Stimulated activated CD4-positive, alpha-beta T cell treated with anti-CD3 and anti-CD28 coated beads, Interleukin-15, amount 100 ng/mL, for 24 hours (primary cell): ENCODE results near the gene CCNYL1.
"Not testable (repeated sequence)": the region's sequence is repeated elsewhere in the genome, so short reads cannot be mapped to it uniquely, and the experiment has no call there.

Source experiments
- DNase-seq: peaks from one replicate; pipeline ENCODE4 v3.0.0-alpha.2; 2020

The CCNYL1 gene

GRCh38 chr2:207743514-207743913 lies 32.1 kb downstream of the CCNYL1 start:
- DNase-seq, result no peak

- DNase-seq, result no peak
Observed at GRCh38 chr2:207744050-207744449, 32.6 kb downstream of the CCNYL1 start.

GRCh38 chr2:207744451-207744850 lies 33.0 kb downstream of the CCNYL1 start:
- no peak for DNase-seq

DNA sequence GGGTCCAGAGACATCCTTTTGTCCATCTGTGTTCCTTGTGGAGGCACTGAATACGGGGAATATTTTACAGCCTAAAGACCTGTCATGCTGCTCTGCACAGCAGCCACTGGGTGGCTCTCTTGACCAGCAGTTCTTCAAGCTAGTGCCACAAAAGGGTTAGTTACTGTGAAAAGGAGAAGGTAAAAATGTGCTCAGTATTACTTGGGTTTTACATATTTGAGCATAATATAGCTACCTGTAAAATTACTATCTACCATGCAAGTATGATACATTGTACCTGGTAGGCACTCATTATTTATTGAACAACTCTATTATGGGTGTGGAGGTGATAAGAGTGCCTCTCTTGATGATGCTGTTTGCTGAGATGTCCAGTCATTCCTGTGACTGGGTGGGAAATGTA lies 34.7 kb downstream of the CCNYL1 start:
- DNase-seq, result peak; percentile 46

DNA sequence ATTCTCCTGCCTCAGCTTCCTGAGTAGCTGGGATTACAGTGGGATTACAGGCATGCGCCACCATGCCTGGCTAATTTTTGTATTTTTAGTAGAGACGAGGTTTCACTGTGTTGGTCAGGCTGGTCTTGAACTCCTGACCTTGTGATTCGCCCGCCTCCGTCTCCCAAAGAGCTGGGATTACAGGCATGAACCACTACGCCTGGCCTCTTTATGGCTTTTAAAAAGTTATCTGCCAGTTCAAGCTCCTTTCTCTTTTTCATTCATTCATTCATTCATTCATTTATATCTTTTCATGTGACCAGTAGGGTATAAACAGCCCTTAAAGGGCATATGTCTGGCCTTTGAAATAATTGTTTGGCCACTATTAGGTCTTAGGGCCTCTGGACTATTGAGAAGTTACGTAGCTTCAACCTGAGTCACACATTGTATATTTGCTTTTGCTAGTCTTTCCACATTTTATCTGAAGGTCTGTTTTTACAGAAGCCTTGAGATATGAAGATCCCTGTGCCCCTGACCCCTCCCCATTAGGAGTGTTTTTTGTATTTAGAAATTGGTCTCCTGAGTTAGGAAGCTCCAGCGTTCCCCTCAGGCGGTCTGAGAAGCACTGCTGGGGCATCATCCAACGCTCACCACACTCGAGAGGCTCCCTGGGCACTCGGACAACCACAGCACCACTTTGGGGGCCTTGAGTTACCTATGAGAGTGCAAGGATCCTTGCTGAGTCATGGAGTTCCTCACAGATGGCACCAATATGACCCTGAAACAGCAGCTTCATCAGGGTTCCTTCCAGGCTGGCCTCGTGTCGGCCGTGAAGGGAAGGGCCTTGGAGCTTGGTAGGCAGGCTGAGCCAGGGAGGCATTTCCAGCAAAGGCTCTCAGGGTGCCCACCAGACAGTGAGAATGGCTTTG lies 36.5 kb downstream of the CCNYL1 start:
- no peak for DNase-seq

DNA sequence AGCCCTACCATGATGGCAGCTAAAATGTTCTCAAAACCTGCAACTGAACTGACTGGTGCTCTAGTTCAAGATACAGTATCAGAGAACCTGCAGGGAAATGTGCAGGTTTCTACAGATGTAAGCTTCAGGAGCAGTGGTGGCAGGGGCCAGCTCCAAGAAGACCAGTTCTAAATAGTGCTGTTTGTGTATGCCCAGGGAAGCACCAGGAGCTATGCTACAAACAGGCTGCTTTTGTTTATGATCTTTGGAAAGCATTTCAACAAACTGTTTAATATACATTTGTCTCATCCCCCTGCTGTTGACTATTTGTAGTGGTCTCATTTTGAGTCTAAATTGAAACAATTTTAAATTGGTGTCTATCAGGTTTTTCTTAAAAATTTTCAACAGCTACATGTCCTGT lies 37.6 kb downstream of the CCNYL1 start:
- no peak for DNase-seq

GRCh38 chr2:207749873-207750272 lies 38.4 kb downstream of the CCNYL1 start:
- DNase-seq, result no peak

- DNase-seq, result no peak
Observed at GRCh38 chr2:207750345-207750744, 38.9 kb downstream of the CCNYL1 start.

DNA sequence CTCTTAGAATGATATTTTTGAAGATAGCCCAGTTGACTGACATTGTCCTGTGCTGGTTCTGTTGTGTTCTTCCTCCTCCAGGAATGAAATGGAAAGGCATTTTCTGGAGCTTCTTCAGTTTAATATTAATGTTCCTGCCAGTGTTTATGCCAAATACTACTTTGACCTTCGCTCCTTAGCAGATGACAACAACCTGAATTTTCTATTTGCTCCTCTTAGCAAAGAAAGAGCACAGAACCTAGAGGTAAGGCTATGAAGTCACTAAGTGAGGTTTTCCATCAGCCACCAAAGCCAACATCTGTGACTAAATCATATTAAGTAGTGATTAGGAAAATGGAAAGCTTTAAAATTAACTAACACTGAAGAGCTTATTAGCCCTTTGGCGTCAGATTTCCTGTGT lies 39.4 kb downstream of the CCNYL1 start:
- no peak for DNase-seq

- DNase-seq, result not testable (repeated sequence)
Observed at GRCh38 chr2:207753688-207754087, 42.2 kb downstream of the CCNYL1 start.

DNA sequence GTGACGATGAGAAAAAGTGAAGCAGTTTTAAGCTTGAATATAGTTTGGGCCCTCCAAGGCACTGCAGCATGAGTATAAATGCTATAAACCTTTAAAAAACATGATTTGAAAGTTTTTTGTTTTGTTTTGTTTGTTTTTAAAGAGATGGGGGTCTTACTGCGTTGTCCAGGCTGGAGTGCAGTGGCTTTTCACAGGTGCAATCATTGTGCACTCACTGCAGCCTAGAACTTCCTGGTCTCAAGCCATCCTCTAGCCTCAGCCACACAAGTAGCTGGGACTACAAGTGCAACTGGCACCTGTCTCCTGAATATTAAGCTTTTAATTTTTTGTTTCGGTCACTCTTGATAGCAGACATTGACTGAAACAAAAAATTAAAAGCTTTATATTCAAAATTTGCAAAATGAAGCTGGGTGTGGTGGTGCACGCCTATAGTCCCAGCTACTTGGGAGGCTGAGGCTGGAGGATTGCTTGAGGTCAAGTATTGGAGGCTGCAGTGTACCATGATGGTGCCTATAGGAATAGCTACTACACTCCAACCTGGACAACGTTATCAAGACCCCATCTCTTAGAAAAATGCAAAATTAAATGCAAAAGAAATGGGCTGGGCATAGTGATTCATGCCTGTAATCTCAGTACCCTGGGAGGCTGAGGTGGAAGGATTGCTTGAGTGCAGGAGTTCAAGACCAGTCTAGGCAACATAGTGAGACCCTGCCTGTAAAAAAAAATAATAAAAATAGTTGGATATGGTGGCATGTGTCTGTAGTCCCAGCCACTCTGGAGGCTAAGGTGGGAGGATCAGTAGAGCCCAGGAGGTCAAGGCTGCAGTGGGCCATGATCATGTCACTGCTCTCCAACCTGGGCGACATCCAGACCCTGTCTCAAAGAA lies 43.3 kb downstream of the CCNYL1 start:
- DNase-seq, result no peak

DNA sequence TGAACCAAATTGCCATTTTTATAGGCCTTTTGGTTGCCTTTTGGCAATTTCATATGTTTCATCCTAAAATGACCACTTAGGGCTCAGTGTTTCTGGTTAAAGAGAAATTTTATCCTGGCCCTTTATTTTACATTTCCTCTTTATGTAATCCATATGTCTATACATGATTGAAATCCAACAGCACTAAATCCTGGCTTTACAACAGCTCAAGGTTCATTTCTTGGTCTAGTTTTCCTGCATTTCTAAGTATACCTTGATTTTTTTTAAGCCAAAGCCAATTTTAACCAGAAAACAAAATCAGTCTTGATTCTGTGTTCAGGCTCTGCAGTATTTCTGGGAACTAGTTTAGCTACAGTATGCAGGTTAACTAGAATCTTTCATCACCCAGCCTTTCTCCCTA lies 46.6 kb downstream of the CCNYL1 start:
- no peak for DNase-seq

DNA sequence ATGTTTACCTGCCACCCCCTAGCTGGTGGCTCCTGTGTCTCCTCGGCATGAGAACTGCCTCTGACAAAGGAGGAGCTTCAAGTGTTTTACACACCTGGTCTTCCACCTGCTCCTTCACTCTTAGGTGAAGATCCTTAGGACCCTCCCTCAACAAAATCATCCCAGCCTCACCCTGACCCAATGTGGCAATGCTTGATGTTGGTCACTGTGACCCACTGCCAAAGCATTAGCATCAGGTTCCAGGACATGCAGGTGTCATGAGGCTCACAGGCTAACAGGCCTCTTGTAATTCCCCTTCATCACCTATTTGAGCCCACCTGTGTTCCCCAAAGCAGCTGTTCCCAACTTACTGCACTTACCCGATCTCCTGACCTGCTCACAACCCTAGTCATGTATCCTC lies 48.5 kb downstream of the CCNYL1 start:
- DNase-seq, result no peak

DNA sequence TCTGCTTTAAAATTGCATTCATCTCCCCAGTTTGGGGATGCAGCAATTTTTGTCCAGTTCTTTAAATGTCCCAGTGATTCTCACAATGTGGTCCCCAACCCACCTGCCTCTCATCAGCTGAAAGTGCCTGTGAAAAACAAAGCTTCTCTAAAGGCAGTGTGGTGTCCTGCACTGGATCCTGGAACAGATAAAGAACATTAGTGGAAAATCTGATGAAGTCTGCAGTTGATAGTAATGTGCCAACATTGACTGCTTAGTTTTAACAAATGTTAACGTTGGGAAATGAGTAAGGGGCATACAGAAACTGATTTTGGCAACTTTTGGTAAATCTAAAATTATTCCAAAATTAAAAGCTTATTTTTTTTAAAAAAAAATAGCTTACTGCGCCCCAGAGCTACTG lies 49.0 kb downstream of the CCNYL1 start:
- DNase-seq, result no peak

GRCh38 chr2:207761426-207761825 lies 50.0 kb downstream of the CCNYL1 start:
- DNase-seq, result not testable (repeated sequence)

- DNase-seq, result no peak
Observed at GRCh38 chr2:207762146-207762545, 50.7 kb downstream of the CCNYL1 start.

DNA sequence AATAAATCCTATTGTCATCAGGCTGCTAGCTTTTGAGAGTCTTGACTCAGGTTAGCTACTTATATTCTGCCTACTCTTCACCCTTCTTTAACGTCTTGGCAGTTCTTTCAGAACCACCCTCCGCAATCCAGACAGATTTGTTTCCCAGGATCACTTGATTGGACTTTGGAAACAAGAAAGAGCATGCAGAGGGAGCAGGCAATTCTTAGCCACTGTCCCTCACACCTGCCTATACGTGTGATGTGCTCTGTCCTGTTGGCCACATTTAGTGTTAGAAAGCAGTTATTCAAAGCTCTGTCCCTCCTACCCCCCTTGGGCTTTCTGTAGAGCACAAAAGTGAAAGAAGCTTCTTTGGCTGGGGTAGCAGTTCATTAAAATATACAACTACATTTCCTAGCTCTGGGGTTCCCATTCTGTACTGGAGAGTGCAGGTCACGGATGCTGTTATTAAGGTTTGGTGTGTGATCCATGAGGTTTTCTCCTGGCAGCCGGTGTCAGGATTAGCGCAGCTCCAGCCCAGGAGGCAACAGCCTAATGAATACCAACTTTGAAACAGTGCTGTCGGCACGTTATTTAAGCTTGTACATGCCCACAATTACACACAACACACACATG lies 52.0 kb downstream of the CCNYL1 start:
- DNase-seq, result no peak

DNA sequence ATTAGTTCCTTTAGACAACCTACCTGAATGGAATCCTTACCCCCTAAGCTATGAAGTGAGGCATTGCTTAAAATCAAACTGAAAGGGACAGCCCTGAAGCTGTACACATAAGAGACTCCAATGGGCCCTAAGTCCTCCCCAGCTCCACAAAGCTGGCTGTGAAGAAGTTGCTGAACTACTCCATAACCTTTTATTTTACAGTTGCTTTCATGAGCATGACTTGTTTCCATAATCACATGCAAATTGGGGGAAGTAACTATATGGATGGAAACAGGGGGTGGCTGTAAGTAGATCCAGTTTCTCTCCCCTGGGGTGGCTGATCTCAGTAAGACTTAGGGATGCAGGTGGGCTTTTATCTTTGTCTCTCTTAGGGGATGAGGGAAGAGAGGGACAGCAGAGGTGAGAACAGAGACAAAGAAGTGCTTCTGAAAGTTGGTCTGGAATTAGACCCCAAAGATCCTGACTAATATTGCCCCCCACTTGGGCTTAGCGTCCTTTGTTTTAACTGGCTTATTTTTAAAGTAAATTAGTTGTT lies 52.7 kb downstream of the CCNYL1 start:
- no peak for DNase-seq

DNA sequence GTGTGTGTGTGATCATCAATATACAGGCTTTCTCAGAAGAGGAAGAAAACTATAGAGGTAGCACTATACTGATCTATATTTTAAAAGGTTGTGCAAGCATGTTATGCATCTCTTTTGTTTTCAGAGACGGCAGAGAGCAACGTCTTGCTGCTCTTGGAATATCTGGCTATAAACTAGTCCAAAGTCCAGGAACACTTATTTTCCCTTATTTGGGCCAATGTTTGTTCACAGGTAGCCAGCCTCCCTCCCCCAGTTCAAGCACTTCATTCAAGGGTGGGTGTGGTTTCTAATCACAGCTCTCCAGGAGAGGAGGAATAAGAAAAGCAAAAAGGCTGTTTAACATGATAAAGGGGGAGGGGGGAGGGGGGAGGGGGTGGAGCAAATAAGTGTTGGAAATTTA lies 54.1 kb downstream of the CCNYL1 start:
- no peak for DNase-seq

DNA sequence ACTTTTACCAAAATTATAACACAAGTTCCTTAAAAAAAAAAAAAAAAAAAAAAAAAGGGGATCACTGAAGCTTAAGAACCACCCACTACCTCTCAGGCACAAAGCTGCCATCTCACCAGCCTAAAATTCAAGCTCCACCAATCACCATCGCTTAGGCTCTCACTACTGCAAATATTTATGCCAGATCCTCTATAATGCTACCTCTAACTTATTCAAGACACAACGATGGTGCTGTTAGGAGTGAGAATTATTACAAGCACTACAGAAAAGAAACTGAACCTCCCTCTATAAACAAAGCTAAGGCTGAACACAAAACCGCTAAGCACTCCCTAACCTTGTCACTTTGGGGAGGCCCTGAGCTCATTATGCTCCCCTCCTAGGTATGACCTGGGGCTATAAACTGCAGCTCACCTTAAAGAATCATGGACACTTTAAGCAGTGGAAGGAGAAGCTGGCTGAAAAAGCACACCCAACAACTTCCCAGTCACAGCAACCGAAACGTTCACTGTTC lies 54.7 kb downstream of the CCNYL1 start:
- no peak for DNase-seq

GRCh38 chr2:207766697-207767460 lies 55.4 kb downstream of the CCNYL1 start:
- DNase-seq, result peak; percentile 11
